Thyroid gland (tissue), 4 donors: ENCODE measurements around the gene KDSR.

ENCODE experiments used
- CTCF ChIP-seq, 6 experiments: fragments of 200-600 bp in 3 of 6; fragments of 450-650 bp in 3 of 6; sonication (generic) in 3 of 6; IDR thresholded peaks; one replicate each; pipeline ENCODE4 v1.5.1; 2016 to 2019; ENCODE audit warnings: antibody characterized with exemption in 6 of 6, mild to moderate bottlenecking in 2 of 6, inconsistent platforms in 1 of 6, moderate library complexity in 1 of 6
- POLR2A ChIP-seq, 2 donors: fragments of 450-650 bp; IDR thresholded peaks; one replicate each; pipeline ENCODE4 v1.6.1; 2017; ENCODE audit warnings: antibody characterized with exemption in 2 of 2, mild to moderate bottlenecking in 2 of 2, moderate library complexity in 1 of 2

GRCh38 chr18:63322908-63323634 is 43.9 kb downstream of the KDSR start:
- TF ChIP-seq POLR2A (IDR thresholded peaks at IDR 0.05), result no peak
- peak; percentile 51 to 92 (median 72) for TF ChIP-seq CTCF (IDR thresholded peaks at IDR 0.05)
